GM19397 (cell line): Measurements from ENCODE around the gene SPATA18.
A peak's percentile ranks its signal among the peaks of the same experiment; 100 is the strongest.

Source experiments
- ATAC-seq: cut with Tn5 transposase; IDR thresholded peaks from one replicate; pipeline ENCODE4 v1.9.1; 2021; ENCODE audit warnings: mild to moderate bottlenecking, moderate library complexity; ENCODE audit not compliant: unreplicated experiment

Gene SPATA18

GRCh38 chr4:52051213-52051614 is at the start of gene SPATA18:
SPATA18 (plus strand) TSS chr4:52051304; CDS start chr4:52051705, 401 bp downstream.
- ATAC-seq: peak; percentile 66

- no peak for ATAC-seq
Measured at GRCh38 chr4:52001616-52002015, 49.5 kb upstream of the SPATA18 start.

- ATAC-seq: no peak
Measured at GRCh38 chr4:52004414-52004813, 46.7 kb upstream of the SPATA18 start.

GRCh38 chr4:52005604-52006273 is 45.4 kb upstream of the SPATA18 start:
- no peak for ATAC-seq

- ATAC-seq: no peak
Measured at GRCh38 chr4:52006887-52007286, 44.2 kb upstream of the SPATA18 start.

GRCh38 chr4:52010986-52011385 is 40.1 kb upstream of the SPATA18 start:
- no peak for ATAC-seq

- no peak for ATAC-seq
Measured at GRCh38 chr4:52012651-52013050, 38.5 kb upstream of the SPATA18 start.

GRCh38 chr4:52014903-52015302 is 36.2 kb upstream of the SPATA18 start:
- ATAC-seq: no peak

- ATAC-seq: no peak
Measured at GRCh38 chr4:52015366-52015765, 35.7 kb upstream of the SPATA18 start.

- ATAC-seq: no peak
Measured at GRCh38 chr4:52016981-52017380, 34.1 kb upstream of the SPATA18 start.

- ATAC-seq: no peak
Measured at GRCh38 chr4:52017814-52018213, 33.3 kb upstream of the SPATA18 start.

GRCh38 chr4:52019936-52020657 is 31.0 kb upstream of the SPATA18 start, which contains the start of gene LRRC66:
LRRC66 (minus strand) TSS chr4:52020363; CDS start chr4:52017613, 2,750 bp downstream.
- ATAC-seq: no peak

- no peak for ATAC-seq
Measured at GRCh38 chr4:52028970-52029369, 22.1 kb upstream of the SPATA18 start.

- ATAC-seq: no peak
Measured at GRCh38 chr4:52032005-52032404, 19.1 kb upstream of the SPATA18 start.

- ATAC-seq: no peak
Measured at GRCh38 chr4:52035190-52035589, 15.9 kb upstream of the SPATA18 start.

- no peak for ATAC-seq
Measured at GRCh38 chr4:52036886-52037530, 14.1 kb upstream of the SPATA18 start.

GRCh38 chr4:52037689-52038102 is 13.4 kb upstream of the SPATA18 start:
- ATAC-seq: peak; percentile 58

GRCh38 chr4:52038103-52038912 is 12.8 kb upstream of the SPATA18 start, which contains the start of gene SGCB:
SGCB (minus strand) TSS chr4:52038299; CDS start chr4:52038259, 40 bp downstream.
- peak; percentile 95 for ATAC-seq

- ATAC-seq: no peak
Measured at GRCh38 chr4:52045028-52045427, 6.1 kb upstream of the SPATA18 start.

- ATAC-seq: no peak
Measured at GRCh38 chr4:52049266-52049665, 1.8 kb upstream of the SPATA18 start.
